Measurements from ENCODE around the gene SMARCC1.

Gene SMARCC1

GRCh38 chr3:47581422-47581821 lies 200.3 kb downstream of the SMARCC1 start:
- TF ChIP-seq CTCF (IDR thresholded peaks at IDR 0.05; ENCODE audit: insufficient read depth, low read length, poor library complexity, severe bottlenecking): no peak
- no peak for TF ChIP-seq EZH2phosphoT487 (conservative IDR thresholded peaks at IDR 0.05; ENCODE audit: low read length)
- no peaks in the 10 kb centered on the region for H3K79me2 ChIP-seq (ENCODE audit: insufficient read depth, low read length)
- H3K4me3 ChIP-seq (ENCODE audit: insufficient read depth, low read length, poor library complexity, severe bottlenecking): no peak overlapping the region
- H3K9me3 ChIP-seq (ENCODE audit: insufficient read depth, low read length): no peaks in the 10 kb centered on the region
- H3F3A ChIP-seq (ENCODE audit: insufficient read depth): peaks cover 8% of the 10 kb centered on the region; the same call in 1 of the 2 replicates
- no peak overlapping the region for H3K27ac ChIP-seq (ENCODE audit: low read depth, low read length)
- H3K4me2 ChIP-seq (ENCODE audit: low read depth, low read length, poor library complexity, severe bottlenecking): no peak overlapping the region
- H3K9me2 ChIP-seq (replicated peaks; ENCODE audit: insufficient read depth, low read length): no peaks in the 10 kb centered on the region
- H3K9ac ChIP-seq (ENCODE audit: low read length): no peak overlapping the region
- H2AFZ ChIP-seq (ENCODE audit: low read depth, low read length, severe bottlenecking): no peak overlapping the region
- no peaks in the 10 kb centered on the region for H4K20me1 ChIP-seq (ENCODE audit: low read depth, low read length)
- no peaks in the 10 kb centered on the region for H3K27me3 ChIP-seq (ENCODE audit: low read length)
- 0 out of 2 replicates have a peak, but pooled peaks cover 4% of the 10 kb centered on the region for H3K36me3 ChIP-seq (ENCODE audit: low read length)

- H3K79me2 ChIP-seq (ENCODE audit: insufficient read depth, low read length): no peaks in the 10 kb centered on the region
- H2AFZ ChIP-seq (ENCODE audit: low read depth, low read length, severe bottlenecking): no peak overlapping the region
- no peaks in the 10 kb centered on the region for H3K9me3 ChIP-seq (ENCODE audit: insufficient read depth, low read length)
- no peak overlapping the region for H3K27ac ChIP-seq (ENCODE audit: low read depth, low read length)
- H3K9ac ChIP-seq (ENCODE audit: low read length): no peak overlapping the region
- H3K27me3 ChIP-seq (ENCODE audit: low read length): no peaks in the 10 kb centered on the region
- H3K36me3 ChIP-seq (ENCODE audit: low read length): no peaks in the 10 kb centered on the region
- H3K9me2 ChIP-seq (replicated peaks; ENCODE audit: insufficient read depth, low read length): no peaks in the 10 kb centered on the region
- no peaks in the 10 kb centered on the region for H4K20me1 ChIP-seq (ENCODE audit: low read depth, low read length)
- H3F3A ChIP-seq (ENCODE audit: insufficient read depth): peaks cover 4% of the 10 kb centered on the region; the same call in 1 of the 2 replicates
- H3K4me2 ChIP-seq (ENCODE audit: low read depth, low read length, poor library complexity, severe bottlenecking): no peak overlapping the region
- H3K4me3 ChIP-seq (ENCODE audit: insufficient read depth, low read length, poor library complexity, severe bottlenecking): no peak overlapping the region
- TF ChIP-seq CTCF (IDR thresholded peaks at IDR 0.05; ENCODE audit: insufficient read depth, low read length, poor library complexity, severe bottlenecking) (no peak), EZH2phosphoT487 (conservative IDR thresholded peaks at IDR 0.05; ENCODE audit: low read length) (no peak)
Measured at GRCh38 chr3:47580481-47580880, 201.2 kb downstream of the SMARCC1 start.

- no peaks in the 10 kb centered on the region for H3K9me2 ChIP-seq (replicated peaks; ENCODE audit: insufficient read depth, low read length)
- H4K20me1 ChIP-seq (ENCODE audit: low read depth, low read length): no peaks in the 10 kb centered on the region
- no peaks in the 10 kb centered on the region for H3K9me3 ChIP-seq (ENCODE audit: insufficient read depth, low read length)
Measured at GRCh38 chr3:47579875-47580274, 201.8 kb downstream of the SMARCC1 start.

More at GRCh38 chr3:47579875-47580274, 201.8 kb downstream of the SMARCC1 start:
- Histone ChIP-seq H3K9ac (ENCODE audit: low read length) (no peak overlapping the region), H2AFZ (ENCODE audit: low read depth, low read length, severe bottlenecking) (no peak overlapping the region), H3K79me2 (ENCODE audit: insufficient read depth, low read length) (no peaks in the 10 kb centered on the region), H3K4me2 (ENCODE audit: low read depth, low read length, poor library complexity, severe bottlenecking) (no peak overlapping the region), H3K27me3 (ENCODE audit: low read length) (no peaks in the 10 kb centered on the region), H3K36me3 (ENCODE audit: low read length) (no peaks in the 10 kb centered on the region), H3F3A (ENCODE audit: insufficient read depth) (peaks cover 4% of the 10 kb centered on the region; the same call in 1 of the 2 replicates), H3K27ac (ENCODE audit: low read depth, low read length) (no peak overlapping the region), H3K4me3 (ENCODE audit: insufficient read depth, low read length, poor library complexity, severe bottlenecking) (no peak overlapping the region)
- TF ChIP-seq CTCF (IDR thresholded peaks at IDR 0.05; ENCODE audit: insufficient read depth, low read length, poor library complexity, severe bottlenecking): no peak
- no peak for TF ChIP-seq EZH2phosphoT487 (conservative IDR thresholded peaks at IDR 0.05; ENCODE audit: low read length)
